SK-N-SH (cell line): ENCODE results near the gene GPR161. TPM values are rescaled to one million over a fixed set of nuclear protein-coding genes. Genes with fewer than 3 reads are reported as not detected.

Experiments used
- CTCF ChIA-PET: fragments of 300-600, 350-600 bp; formaldehyde crosslinking; extraction: SDS; loops from one replicate; lab custom pipeline; 2021; lab: Yijun Ruan, JAX
- POLR2A ChIA-PET: fragments of 350-600 bp; sonication (Branson Sonifier 250); formaldehyde crosslinking; extraction: SDS; loops from one replicate; lab custom pipeline; 2020; ENCODE audit warnings: antibody characterized with exemption, inconsistent platforms; lab: Yijun Ruan, JAX
- DNase-seq: peaks from one replicate; pipeline ENCODE4 v3.0.0; 2012
- H2AFZ ChIP-seq: fragments of 200-600 bp; sonication (generic); 2 replicates; pipeline ENCODE4 v1.8.1; 2016; ENCODE audit warnings: antibody characterized with exemption, mild to moderate bottlenecking, low read depth
- H3F3A ChIP-seq: fragments of 200-600 bp; sonication (generic); replicated peaks from 2 replicates; pipeline ENCODE3; 2016; ENCODE audit warnings: antibody characterized with exemption, mild to moderate bottlenecking; ENCODE audit not compliant: insufficient read depth
- H3K27ac ChIP-seq, 2 experiments: fragments of 200-500 bp in 1 of 2; fragments of 200-600 bp in 1 of 2; sonication (Bioruptor generic) in 1 of 2; sonication (generic), shearing (Covaris generic) in 1 of 2; 2 replicates each; pipeline versions ENCODE4 v1.5.1 to v1.6.1; 2014 to 2016; ENCODE audit warnings: low read depth in 2 of 2, inconsistent platforms in 1 of 2, low read length in 1 of 2, mild to moderate bottlenecking in 1 of 2, mixed read lengths in 1 of 2
- H3K27me3 ChIP-seq: fragments of 200-600 bp; sonication (generic), shearing (Covaris generic); 2 replicates; pipeline ENCODE4 v1.6.1; 2016; ENCODE audit warnings: mixed run types; ENCODE audit not compliant: insufficient read depth
- H3K36me3 ChIP-seq, 2 experiments: fragments of 200-500 bp in 1 of 2; fragments of 200-600 bp in 1 of 2; sonication (Bioruptor generic) in 1 of 2; sonication (generic) in 1 of 2; replicated peaks in 1 of 2; 2 replicates each; pipeline versions ENCODE3 to v1.5.1; 2014 to 2016; ENCODE audit warnings: low read length in 1 of 2, mild to moderate bottlenecking in 1 of 2; ENCODE audit not compliant: insufficient read depth in 2 of 2, control insufficient read depth in 1 of 2
- H3K4me1 ChIP-seq, 2 experiments: fragments of 200-500 bp in 1 of 2; fragments of 200-600 bp in 1 of 2; sonication (Bioruptor generic) in 1 of 2; sonication (generic), shearing (Covaris generic) in 1 of 2; 2 replicates each; pipeline versions ENCODE4 v1.5.1 to v1.6.1; 2014 to 2016; ENCODE audit warnings: low read depth in 1 of 2, low read length in 1 of 2, mixed run types in 1 of 2; ENCODE audit not compliant: insufficient read depth in 2 of 2, control insufficient read depth in 1 of 2
- H3K4me2 ChIP-seq: fragments of 200-600 bp; sonication (generic), shearing (Covaris generic); 2 replicates; pipeline ENCODE4 v1.6.1; 2017; ENCODE audit warnings: mixed run types
- H3K4me3 ChIP-seq, 2 experiments: fragments of 200-500 bp in 1 of 2; fragments of 200-600 bp in 1 of 2; sonication (Bioruptor generic) in 1 of 2; sonication (generic), shearing (Covaris generic) in 1 of 2; 2 replicates each; pipeline versions ENCODE4 v1.5.1 to v1.8.1; 2014 to 2016; ENCODE audit warnings: low read depth in 2 of 2, inconsistent platforms in 1 of 2, low read length in 1 of 2, mild to moderate bottlenecking in 1 of 2, mixed read lengths in 1 of 2, moderate library complexity in 1 of 2
- H3K79me2 ChIP-seq: fragments of 200-600 bp; sonication (generic); 2 replicates; pipeline ENCODE4 v1.8.1; 2017; ENCODE audit warnings: mild to moderate bottlenecking; ENCODE audit not compliant: insufficient read depth
- H3K9ac ChIP-seq: fragments of 200-600 bp; sonication (generic); 2 replicates; pipeline ENCODE4 v1.6.1; 2017; ENCODE audit warnings: mixed run types
- H3K9me2 ChIP-seq: fragments of 200-600 bp; sonication (generic); 2 replicates; pipeline ENCODE4 v1.6.1; 2017; ENCODE audit warnings: mixed run types
- H3K9me3 ChIP-seq: fragments of 200-600 bp; sonication (generic); 2 replicates; pipeline ENCODE4 v1.6.1; 2017; ENCODE audit warnings: mixed run types, mild to moderate bottlenecking, moderate library complexity
- H4K20me1 ChIP-seq: fragments of 200-600 bp; sonication (generic); 2 replicates; pipeline ENCODE4 v1.6.1; 2017; ENCODE audit warnings: mild to moderate bottlenecking, mixed run types; ENCODE audit not compliant: insufficient read depth
- GATA2 ChIP-seq: sonication (generic); formaldehyde crosslinking; IDR thresholded peaks from 2 replicates; pipeline ENCODE4 v1.5.0; 2020; ENCODE audit warnings: mild to moderate bottlenecking, missing genetic modification reagents
- IRF3 ChIP-seq: fragments of 150-350 bp; IDR thresholded peaks from 2 replicates; pipeline ENCODE4 v1.6.1; 2016; ENCODE audit warnings: mild to moderate bottlenecking, low read depth, low read length
- JUND ChIP-seq: IDR thresholded peaks from 2 replicates; pipeline ENCODE4 v1.4.0; 2012
- MAX ChIP-seq: IDR thresholded peaks from 2 replicates; pipeline ENCODE4 v1.4.0; 2012; ENCODE audit warnings: low read depth
- MEF2A ChIP-seq: IDR thresholded peaks from 2 replicates; pipeline ENCODE4 v1.4.0; 2012; ENCODE audit warnings: low read depth, borderline replicate concordance
- NFIC ChIP-seq: IDR thresholded peaks from 2 replicates; pipeline ENCODE4 v1.4.0; 2012; ENCODE audit warnings: borderline replicate concordance
- NRF1 ChIP-seq: IDR thresholded peaks from 2 replicates; pipeline ENCODE4 v1.6.1; 2012; ENCODE audit warnings: low read depth, mild to moderate bottlenecking, low read length
- PBX3 ChIP-seq: IDR thresholded peaks from 2 replicates; pipeline ENCODE4; 2012
- POLR2AphosphoS5 ChIP-seq: IDR thresholded peaks from 2 replicates; pipeline ENCODE4 v1.6.1; 2012; ENCODE audit warnings: low read depth, low read length
- REST ChIP-seq: IDR thresholded peaks from 2 replicates; pipeline ENCODE4 v1.6.1; 2012; ENCODE audit warnings: mild to moderate bottlenecking, low read depth, low read length, moderate library complexity
- RFX5 ChIP-seq: IDR thresholded peaks from 2 replicates; pipeline ENCODE4 v1.6.1; 2012; ENCODE audit warnings: mild to moderate bottlenecking, improper control_type of control experiment, low read length
- TAF1 ChIP-seq: IDR thresholded peaks from 2 replicates; pipeline ENCODE4 v1.6.1; 2012; ENCODE audit warnings: low read depth, mild to moderate bottlenecking, low read length, moderate library complexity, borderline replicate concordance
- TCF12 ChIP-seq: IDR thresholded peaks from 2 replicates; pipeline ENCODE4 v1.4.0; 2012
- USF2 ChIP-seq: fragments of 150-350 bp; IDR thresholded peaks from 2 replicates; pipeline ENCODE4 v1.6.1; 2017; ENCODE audit warnings: antibody characterized with exemption, low read length, low read depth, borderline replicate concordance
- YY1 ChIP-seq: IDR thresholded peaks from 2 replicates; pipeline ENCODE4 v1.4.0; 2012; ENCODE audit warnings: low read depth, mild to moderate bottlenecking
- WGBS: methylation state at CpG from one replicate; pipeline ENCODE4 v1.1.6; 2017; ENCODE audit warnings: low lambda C conversion rate; 5-methylcytosine and 5-hydroxymethylcytosine counted together
- polyA plus RNA-seq, 3 experiments: library from polyadenylated mRNA; depleted of rRNA; stranded (reverse); fragments of >200 nt; gene quantifications; 2 replicates each; pipeline ENCODE4 v1.2.3, GENCODE V29; 2012
- TF ChIP-seq, protein P1 (sequence below): IDR thresholded peaks from 2 replicates; pipeline ENCODE4 v1.4.0; 2012; ENCODE audit warnings: low read depth, borderline replicate concordance

GPR161 gene
- polyA plus RNA-seq, 1 of the 3 experiments (the other 2 are of a cell fraction), result 20.1 TPM

GRCh38 chr1:168054117-168054516 lies 82.6 kb downstream of the GPR161 start:
- no peak for TF ChIP-seq RFX5
- TF ChIP-seq REST, result no peak
- TF ChIP-seq JUND, result no peak
- TF ChIP-seq PBX3, result no peak
- TF ChIP-seq NRF1, result no peak
- TF ChIP-seq NFIC, result no peak
- no peak for TF ChIP-seq POLR2AphosphoS5
- TF ChIP-seq, protein P1, sequence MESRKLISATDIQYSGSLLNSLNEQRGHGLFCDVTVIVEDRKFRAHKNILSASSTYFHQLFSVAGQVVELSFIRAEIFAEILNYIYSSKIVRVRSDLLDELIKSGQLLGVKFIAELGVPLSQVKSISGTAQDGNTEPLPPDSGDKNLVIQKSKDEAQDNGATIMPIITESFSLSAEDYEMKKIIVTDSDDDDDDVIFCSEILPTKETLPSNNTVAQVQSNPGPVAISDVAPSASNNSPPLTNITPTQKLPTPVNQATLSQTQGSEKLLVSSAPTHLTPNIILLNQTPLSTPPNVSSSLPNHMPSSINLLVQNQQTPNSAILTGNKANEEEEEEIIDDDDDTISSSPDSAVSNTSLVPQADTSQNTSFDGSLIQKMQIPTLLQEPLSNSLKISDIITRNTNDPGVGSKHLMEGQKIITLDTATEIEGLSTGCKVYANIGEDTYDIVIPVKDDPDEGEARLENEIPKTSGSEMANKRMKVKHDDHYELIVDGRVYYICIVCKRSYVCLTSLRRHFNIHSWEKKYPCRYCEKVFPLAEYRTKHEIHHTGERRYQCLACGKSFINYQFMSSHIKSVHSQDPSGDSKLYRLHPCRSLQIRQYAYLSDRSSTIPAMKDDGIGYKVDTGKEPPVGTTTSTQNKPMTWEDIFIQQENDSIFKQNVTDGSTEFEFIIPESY, result no peak
- TF ChIP-seq YY1, result no peak
- TF ChIP-seq MAX, result no peak
- no peak for TF ChIP-seq TAF1
- no peak for TF ChIP-seq USF2
- TF ChIP-seq MEF2A, result no peak
- TF ChIP-seq GATA2 (CRISPR knock-in tag), result no peak
- no peak for TF ChIP-seq TCF12
- TF ChIP-seq IRF3, result no peak
- Histone ChIP-seq H3K9me3 (no peaks in the 10 kb centered on the region), H3K4me2 (no peak overlapping the region), H3K36me3 (peaks cover 11 to 26% of the 10 kb centered on the region in 2 experiments), H2AFZ (no peak overlapping the region), H3K4me1 (no peaks in the 10 kb centered on the region), H3F3A (peaks cover 19% of the 10 kb centered on the region), H3K79me2 (no peaks in the 10 kb centered on the region; the same call in 1 of the 2 replicates), H3K27ac (no peak overlapping the region), H3K4me3 (no peak overlapping the region), H3K27me3 (no peaks in the 10 kb centered on the region), H3K9me2 (no peaks in the 10 kb centered on the region), H4K20me1 (no peaks in the 10 kb centered on the region), H3K9ac (no peak overlapping the region)
- CTCF ChIA-PET, result no interaction called here
- WGBS, result 97% methylated on average over 3 of the region's 3 CpGs
- no peak for DNase-seq
- POLR2A ChIA-PET, result no interaction called here
